H1 (cell line): ENCODE results near the gene ADGB.
A peak's percentile ranks its signal among the peaks of the same experiment; 100 is the strongest.

Experiments
- CREB1 ChIP-seq: IDR thresholded peaks from 2 replicates; pipeline ENCODE4 v1.6.1; 2012; ENCODE audit warnings: inconsistent platforms
- EGR1 ChIP-seq: IDR thresholded peaks from 2 replicates; pipeline ENCODE4 v1.6.1; 2011; ENCODE audit warnings: low read depth, low read length, borderline replicate concordance
- JUND ChIP-seq: IDR thresholded peaks from 2 replicates; pipeline ENCODE4 v1.6.1; 2011; ENCODE audit warnings: mild to moderate bottlenecking, improper control_type of control experiment, low read length
- RAD21 ChIP-seq, 2 experiments: IDR thresholded peaks in 1 of 2; conservative IDR thresholded peaks in 1 of 2; 2 replicates each; pipeline ENCODE4 v1.6.1; 2011; ENCODE audit warnings: low read depth in 2 of 2, low read length in 2 of 2, improper control_type of control experiment in 1 of 2, inconsistent platforms in 1 of 2, mild to moderate bottlenecking in 1 of 2, moderate library complexity in 1 of 2
- SP2 ChIP-seq: IDR thresholded peaks from 2 replicates; pipeline ENCODE4 v1.6.1; 2012; ENCODE audit warnings: mild to moderate bottlenecking, low read length, inconsistent platforms
- SRF ChIP-seq: IDR thresholded peaks from 2 replicates; pipeline ENCODE4 v1.6.1; 2011; ENCODE audit warnings: mild to moderate bottlenecking, low read depth, low read length, moderate library complexity
- YY1 ChIP-seq: IDR thresholded peaks from 2 replicates; pipeline ENCODE4 v1.6.1; 2011; ENCODE audit warnings: low read depth, mild to moderate bottlenecking, low read length
- ZNF274 ChIP-seq: IDR thresholded peaks from 2 replicates; pipeline ENCODE4 v1.7.0; 2012; ENCODE audit warnings: low read length, borderline replicate concordance; ENCODE audit errors: extremely low read depth
- TF ChIP-seq, protein P1 (sequence below), 3 experiments: IDR thresholded peaks; 1 replicate in 2 of 3; 2 replicates in 1 of 3; pipeline versions ENCODE4 v1.5.1 to v1.6.1; 2011; ENCODE audit warnings: low read length in 3 of 3, mild to moderate bottlenecking in 3 of 3, inconsistent platforms in 2 of 3, low read depth in 1 of 3, moderate library complexity in 1 of 3; ENCODE audit not compliant: insufficient read depth in 1 of 3; ENCODE audit errors: control extremely low read depth in 1 of 3
- TF ChIP-seq, protein P2 (sequence below): fragments of 300-600 bp; sonication (generic); IDR thresholded peaks from 2 replicates; pipeline ENCODE4 v1.7.1; 2012; ENCODE audit warnings: low read length, moderate library complexity, mild to moderate bottlenecking, inconsistent platforms; ENCODE audit not compliant: insufficient replicate concordance

DNA sequence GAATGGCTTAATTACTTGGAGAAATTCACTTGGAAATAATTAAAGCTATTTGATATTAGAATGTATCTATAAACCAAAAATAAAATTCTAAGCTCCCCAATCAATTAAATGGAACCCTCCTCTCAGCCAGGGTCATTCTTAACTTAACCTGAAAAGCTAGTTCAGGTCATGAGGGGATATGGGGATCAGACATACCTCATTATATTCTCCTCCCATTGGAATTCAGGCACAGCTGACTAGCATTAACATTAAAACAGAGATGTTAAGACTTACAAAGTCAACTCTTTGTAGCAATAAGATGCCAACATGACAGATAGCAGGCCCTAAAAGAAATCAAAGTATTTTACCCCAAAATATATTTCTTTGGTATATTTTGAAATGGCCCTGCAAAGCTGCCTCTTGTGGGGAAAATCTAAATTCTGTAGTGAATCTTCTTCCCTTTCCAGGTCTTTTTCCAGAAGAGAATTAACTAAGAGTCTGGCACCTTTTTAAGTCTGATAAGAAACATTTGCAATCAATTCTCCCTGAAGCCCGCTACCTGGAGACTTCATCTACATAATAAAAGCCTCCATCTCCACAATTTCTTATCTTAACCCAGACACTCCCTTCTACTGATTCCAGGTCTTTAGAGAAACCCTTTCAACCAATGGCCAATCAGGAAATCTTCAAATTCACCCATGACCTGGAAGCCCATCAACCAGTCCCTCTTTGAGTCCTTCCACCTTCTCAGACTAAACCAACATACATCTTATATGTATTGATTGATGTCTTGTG, 231.2 kb downstream of the ADGB start:
- TF ChIP-seq EGR1 = no peak
- TF ChIP-seq, protein P1, sequence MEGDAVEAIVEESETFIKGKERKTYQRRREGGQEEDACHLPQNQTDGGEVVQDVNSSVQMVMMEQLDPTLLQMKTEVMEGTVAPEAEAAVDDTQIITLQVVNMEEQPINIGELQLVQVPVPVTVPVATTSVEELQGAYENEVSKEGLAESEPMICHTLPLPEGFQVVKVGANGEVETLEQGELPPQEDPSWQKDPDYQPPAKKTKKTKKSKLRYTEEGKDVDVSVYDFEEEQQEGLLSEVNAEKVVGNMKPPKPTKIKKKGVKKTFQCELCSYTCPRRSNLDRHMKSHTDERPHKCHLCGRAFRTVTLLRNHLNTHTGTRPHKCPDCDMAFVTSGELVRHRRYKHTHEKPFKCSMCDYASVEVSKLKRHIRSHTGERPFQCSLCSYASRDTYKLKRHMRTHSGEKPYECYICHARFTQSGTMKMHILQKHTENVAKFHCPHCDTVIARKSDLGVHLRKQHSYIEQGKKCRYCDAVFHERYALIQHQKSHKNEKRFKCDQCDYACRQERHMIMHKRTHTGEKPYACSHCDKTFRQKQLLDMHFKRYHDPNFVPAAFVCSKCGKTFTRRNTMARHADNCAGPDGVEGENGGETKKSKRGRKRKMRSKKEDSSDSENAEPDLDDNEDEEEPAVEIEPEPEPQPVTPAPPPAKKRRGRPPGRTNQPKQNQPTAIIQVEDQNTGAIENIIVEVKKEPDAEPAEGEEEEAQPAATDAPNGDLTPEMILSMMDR (IDR thresholded peaks at IDR 0.05; ENCODE audit: control extremely low read depth in 1 of 3, insufficient read depth in 1 of 3, low read depth in 1 of 3, low read length in 3 of 3) = no peak
- no peak for TF ChIP-seq ZNF274
- TF ChIP-seq, protein P2, sequence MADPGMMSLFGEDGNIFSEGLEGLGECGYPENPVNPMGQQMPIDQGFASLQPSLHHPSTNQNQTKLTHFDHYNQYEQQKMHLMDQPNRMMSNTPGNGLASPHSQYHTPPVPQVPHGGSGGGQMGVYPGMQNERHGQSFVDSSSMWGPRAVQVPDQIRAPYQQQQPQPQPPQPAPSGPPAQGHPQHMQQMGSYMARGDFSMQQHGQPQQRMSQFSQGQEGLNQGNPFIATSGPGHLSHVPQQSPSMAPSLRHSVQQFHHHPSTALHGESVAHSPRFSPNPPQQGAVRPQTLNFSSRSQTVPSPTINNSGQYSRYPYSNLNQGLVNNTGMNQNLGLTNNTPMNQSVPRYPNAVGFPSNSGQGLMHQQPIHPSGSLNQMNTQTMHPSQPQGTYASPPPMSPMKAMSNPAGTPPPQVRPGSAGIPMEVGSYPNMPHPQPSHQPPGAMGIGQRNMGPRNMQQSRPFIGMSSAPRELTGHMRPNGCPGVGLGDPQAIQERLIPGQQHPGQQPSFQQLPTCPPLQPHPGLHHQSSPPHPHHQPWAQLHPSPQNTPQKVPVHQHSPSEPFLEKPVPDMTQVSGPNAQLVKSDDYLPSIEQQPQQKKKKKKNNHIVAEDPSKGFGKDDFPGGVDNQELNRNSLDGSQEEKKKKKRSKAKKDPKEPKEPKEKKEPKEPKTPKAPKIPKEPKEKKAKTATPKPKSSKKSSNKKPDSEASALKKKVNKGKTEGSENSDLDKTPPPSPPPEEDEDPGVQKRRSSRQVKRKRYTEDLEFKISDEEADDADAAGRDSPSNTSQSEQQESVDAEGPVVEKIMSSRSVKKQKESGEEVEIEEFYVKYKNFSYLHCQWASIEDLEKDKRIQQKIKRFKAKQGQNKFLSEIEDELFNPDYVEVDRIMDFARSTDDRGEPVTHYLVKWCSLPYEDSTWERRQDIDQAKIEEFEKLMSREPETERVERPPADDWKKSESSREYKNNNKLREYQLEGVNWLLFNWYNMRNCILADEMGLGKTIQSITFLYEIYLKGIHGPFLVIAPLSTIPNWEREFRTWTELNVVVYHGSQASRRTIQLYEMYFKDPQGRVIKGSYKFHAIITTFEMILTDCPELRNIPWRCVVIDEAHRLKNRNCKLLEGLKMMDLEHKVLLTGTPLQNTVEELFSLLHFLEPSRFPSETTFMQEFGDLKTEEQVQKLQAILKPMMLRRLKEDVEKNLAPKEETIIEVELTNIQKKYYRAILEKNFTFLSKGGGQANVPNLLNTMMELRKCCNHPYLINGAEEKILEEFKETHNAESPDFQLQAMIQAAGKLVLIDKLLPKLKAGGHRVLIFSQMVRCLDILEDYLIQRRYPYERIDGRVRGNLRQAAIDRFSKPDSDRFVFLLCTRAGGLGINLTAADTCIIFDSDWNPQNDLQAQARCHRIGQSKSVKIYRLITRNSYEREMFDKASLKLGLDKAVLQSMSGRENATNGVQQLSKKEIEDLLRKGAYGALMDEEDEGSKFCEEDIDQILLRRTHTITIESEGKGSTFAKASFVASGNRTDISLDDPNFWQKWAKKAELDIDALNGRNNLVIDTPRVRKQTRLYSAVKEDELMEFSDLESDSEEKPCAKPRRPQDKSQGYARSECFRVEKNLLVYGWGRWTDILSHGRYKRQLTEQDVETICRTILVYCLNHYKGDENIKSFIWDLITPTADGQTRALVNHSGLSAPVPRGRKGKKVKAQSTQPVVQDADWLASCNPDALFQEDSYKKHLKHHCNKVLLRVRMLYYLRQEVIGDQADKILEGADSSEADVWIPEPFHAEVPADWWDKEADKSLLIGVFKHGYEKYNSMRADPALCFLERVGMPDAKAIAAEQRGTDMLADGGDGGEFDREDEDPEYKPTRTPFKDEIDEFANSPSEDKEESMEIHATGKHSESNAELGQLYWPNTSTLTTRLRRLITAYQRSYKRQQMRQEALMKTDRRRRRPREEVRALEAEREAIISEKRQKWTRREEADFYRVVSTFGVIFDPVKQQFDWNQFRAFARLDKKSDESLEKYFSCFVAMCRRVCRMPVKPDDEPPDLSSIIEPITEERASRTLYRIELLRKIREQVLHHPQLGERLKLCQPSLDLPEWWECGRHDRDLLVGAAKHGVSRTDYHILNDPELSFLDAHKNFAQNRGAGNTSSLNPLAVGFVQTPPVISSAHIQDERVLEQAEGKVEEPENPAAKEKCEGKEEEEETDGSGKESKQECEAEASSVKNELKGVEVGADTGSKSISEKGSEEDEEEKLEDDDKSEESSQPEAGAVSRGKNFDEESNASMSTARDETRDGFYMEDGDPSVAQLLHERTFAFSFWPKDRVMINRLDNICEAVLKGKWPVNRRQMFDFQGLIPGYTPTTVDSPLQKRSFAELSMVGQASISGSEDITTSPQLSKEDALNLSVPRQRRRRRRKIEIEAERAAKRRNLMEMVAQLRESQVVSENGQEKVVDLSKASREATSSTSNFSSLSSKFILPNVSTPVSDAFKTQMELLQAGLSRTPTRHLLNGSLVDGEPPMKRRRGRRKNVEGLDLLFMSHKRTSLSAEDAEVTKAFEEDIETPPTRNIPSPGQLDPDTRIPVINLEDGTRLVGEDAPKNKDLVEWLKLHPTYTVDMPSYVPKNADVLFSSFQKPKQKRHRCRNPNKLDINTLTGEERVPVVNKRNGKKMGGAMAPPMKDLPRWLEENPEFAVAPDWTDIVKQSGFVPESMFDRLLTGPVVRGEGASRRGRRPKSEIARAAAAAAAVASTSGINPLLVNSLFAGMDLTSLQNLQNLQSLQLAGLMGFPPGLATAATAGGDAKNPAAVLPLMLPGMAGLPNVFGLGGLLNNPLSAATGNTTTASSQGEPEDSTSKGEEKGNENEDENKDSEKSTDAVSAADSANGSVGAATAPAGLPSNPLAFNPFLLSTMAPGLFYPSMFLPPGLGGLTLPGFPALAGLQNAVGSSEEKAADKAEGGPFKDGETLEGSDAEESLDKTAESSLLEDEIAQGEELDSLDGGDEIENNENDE = peak; percentile 66
- no peak for TF ChIP-seq JUND
- TF ChIP-seq CREB1 = no peak
- no peak for TF ChIP-seq RAD21 (IDR thresholded peaks at IDR 0.05 in 1 of 2, conservative IDR thresholded peaks at IDR 0.05 in 1 of 2; ENCODE audit: low read depth in 2 of 2, low read length in 2 of 2)
- no peak for TF ChIP-seq YY1
- no peak for TF ChIP-seq SRF
- TF ChIP-seq SP2 = no peak
